HepG2 (cell line): ENCODE measurements around the gene DNAJC11. TPM values are rescaled to one million over a fixed set of nuclear protein-coding genes. Genes with fewer than 3 reads are reported as not detected.

ENCODE experiments used
- ARNTL ChIP-seq: sonication (generic); formaldehyde crosslinking; IDR thresholded peaks from 2 replicates; pipeline ENCODE4 v1.4.0; 2020; ENCODE audit warnings: mild to moderate bottlenecking, missing genetic modification reagents
- ATF1 ChIP-seq: IDR thresholded peaks from 2 replicates; pipeline ENCODE4 v1.6.1; 2016; ENCODE audit warnings: mild to moderate bottlenecking, control low read depth
- MAFG ChIP-seq: sonication (generic); formaldehyde crosslinking; IDR thresholded peaks from 2 replicates; pipeline ENCODE4 v1.5.1; 2020; ENCODE audit warnings: mild to moderate bottlenecking, missing genetic modification reagents
- MTF1 ChIP-seq: sonication (generic); formaldehyde crosslinking; IDR thresholded peaks from 2 replicates; pipeline ENCODE4 v1.5.0; 2020; ENCODE audit warnings: missing genetic modification reagents
- MYNN ChIP-seq: sonication (generic); formaldehyde crosslinking; IDR thresholded peaks from 2 replicates; pipeline ENCODE4 v1.4.0; 2020; ENCODE audit warnings: mild to moderate bottlenecking, low read depth, missing genetic modification reagents
- NFKBIZ ChIP-seq: IDR thresholded peaks from 2 replicates; pipeline ENCODE4 v1.6.1; 2018; ENCODE audit warnings: missing genetic modification reagents, missing compliant biosample characterization
- NPAS2 ChIP-seq: sonication (generic); formaldehyde crosslinking; IDR thresholded peaks from 2 replicates; pipeline ENCODE4 v1.8.0; 2022; ENCODE audit warnings: mild to moderate bottlenecking, missing genetic modification reagents, borderline replicate concordance
- RARA ChIP-seq: IDR thresholded peaks from 2 replicates; pipeline ENCODE4 v1.6.1; 2016; ENCODE audit warnings: missing genetic modification reagents, missing compliant biosample characterization
- REPIN1 ChIP-seq: sonication (generic); formaldehyde crosslinking; IDR thresholded peaks from 2 replicates; pipeline ENCODE4 v1.8.0; 2022; ENCODE audit warnings: missing genetic modification reagents, low read depth, mild to moderate bottlenecking, borderline replicate concordance
- SCMH1 ChIP-seq: sonication (generic); formaldehyde crosslinking; IDR thresholded peaks from 2 replicates; pipeline ENCODE4 v1.9.0; 2021; ENCODE audit warnings: missing genetic modification reagents, mild to moderate bottlenecking, borderline replicate concordance
- SMAD9 ChIP-seq: sonication (generic); formaldehyde crosslinking; IDR thresholded peaks from 2 replicates; pipeline ENCODE4 v1.5.1; 2020; ENCODE audit warnings: mild to moderate bottlenecking, missing genetic modification reagents
- TCF7L2 ChIP-seq: IDR thresholded peaks from 2 replicates; pipeline ENCODE4 v1.6.1; 2011; ENCODE audit warnings: mild to moderate bottlenecking, low read depth, low read length, moderate library complexity
- TRIM24 ChIP-seq: sonication (generic); formaldehyde crosslinking; IDR thresholded peaks from 2 replicates; pipeline ENCODE4 v1.8.0; 2022; ENCODE audit warnings: mild to moderate bottlenecking, missing genetic modification reagents
- U2AF2 ChIP-seq: fragments of 200-400 bp; formaldehyde crosslinking; IDR thresholded peaks from 2 replicates; pipeline ENCODE4 v1.6.1; 2017; ENCODE audit warnings: low read depth, mild to moderate bottlenecking, low read length
- ZBTB1 ChIP-seq: sonication (generic); formaldehyde crosslinking; IDR thresholded peaks from 2 replicates; pipeline ENCODE4 v1.4.0; 2020; ENCODE audit warnings: missing genetic modification reagents, borderline replicate concordance
- ZFP36L2 ChIP-seq: sonication (generic); formaldehyde crosslinking; IDR thresholded peaks from 2 replicates; pipeline ENCODE4 v1.4.0; 2020; ENCODE audit warnings: missing genetic modification reagents
- ZNF282 ChIP-seq: fragments of 450-650 bp; IDR thresholded peaks from 2 replicates; pipeline ENCODE4 v1.6.1; 2018; ENCODE audit not compliant: partially characterized antibody
- ZNF296 ChIP-seq: sonication (generic); formaldehyde crosslinking; conservative IDR thresholded peaks from 2 replicates; pipeline ENCODE4 v1.5.0; 2020; ENCODE audit warnings: mild to moderate bottlenecking, missing genetic modification reagents
- ZNF329 ChIP-seq: sonication (generic); formaldehyde crosslinking; IDR thresholded peaks from 2 replicates; pipeline ENCODE4 v1.9.0; 2021; ENCODE audit warnings: low read depth, mild to moderate bottlenecking, missing genetic modification reagents
- ZNF354B ChIP-seq: sonication (generic); formaldehyde crosslinking; IDR thresholded peaks from 2 replicates; pipeline ENCODE4 v1.8.0; 2022; ENCODE audit warnings: mild to moderate bottlenecking, missing genetic modification reagents
- ZSCAN9 ChIP-seq: IDR thresholded peaks from 2 replicates; pipeline ENCODE4 v1.6.1; 2016; ENCODE audit warnings: borderline replicate concordance
- polyA plus RNA-seq, 8 experiments: library from polyadenylated mRNA; depleted of rRNA in 3 of 8; stranded (reverse) in 7 of 8; unstranded in 1 of 8; fragments of >200 nt; fragmentation: Illumina TruSeq in 4 of 8; extraction: Trizol in 4 of 8; gene quantifications; 2 replicates each; pipeline versions ENCODE4 v1.2.1 to v1.2.3, GENCODE V29; 2011 to 2016; ENCODE audit warnings: low read depth in 4 of 8, missing spikeins in 1 of 8, mixed read lengths in 1 of 8; ENCODE audit not compliant: insufficient read depth in 1 of 8
- total RNA-seq, 5 experiments: library from RNA; depleted of rRNA; stranded (reverse); fragments of >200 nt; fragmentation: Illumina TruSeq; extraction: Trizol; gene quantifications; 2 replicates each; pipeline ENCODE4 v1.2.3, GENCODE V29; 2016; ENCODE audit warnings: low read depth in 1 of 5
- TF ChIP-seq, protein P1 (sequence below): sonication (generic); formaldehyde crosslinking; IDR thresholded peaks from 2 replicates; pipeline ENCODE4 v1.4.0; 2020; ENCODE audit warnings: missing genetic modification reagents, borderline replicate concordance
- TF ChIP-seq, protein P2 (sequence below): sonication (generic); formaldehyde crosslinking; IDR thresholded peaks from 2 replicates; pipeline ENCODE4 v1.4.0; 2020; ENCODE audit warnings: mild to moderate bottlenecking, low read depth, missing genetic modification reagents
- TF ChIP-seq, protein P3 (sequence below): sonication (generic); formaldehyde crosslinking; IDR thresholded peaks from 2 replicates; pipeline ENCODE4 v1.4.0; 2020; ENCODE audit warnings: missing genetic modification reagents

The DNAJC11 gene
- total and polyA plus RNA-seq, 2 of the 13 experiments (the other 11 are each of a cell fraction or from before 2014, with no cell fraction given) = 25.1 to 47.6 TPM

DNA sequence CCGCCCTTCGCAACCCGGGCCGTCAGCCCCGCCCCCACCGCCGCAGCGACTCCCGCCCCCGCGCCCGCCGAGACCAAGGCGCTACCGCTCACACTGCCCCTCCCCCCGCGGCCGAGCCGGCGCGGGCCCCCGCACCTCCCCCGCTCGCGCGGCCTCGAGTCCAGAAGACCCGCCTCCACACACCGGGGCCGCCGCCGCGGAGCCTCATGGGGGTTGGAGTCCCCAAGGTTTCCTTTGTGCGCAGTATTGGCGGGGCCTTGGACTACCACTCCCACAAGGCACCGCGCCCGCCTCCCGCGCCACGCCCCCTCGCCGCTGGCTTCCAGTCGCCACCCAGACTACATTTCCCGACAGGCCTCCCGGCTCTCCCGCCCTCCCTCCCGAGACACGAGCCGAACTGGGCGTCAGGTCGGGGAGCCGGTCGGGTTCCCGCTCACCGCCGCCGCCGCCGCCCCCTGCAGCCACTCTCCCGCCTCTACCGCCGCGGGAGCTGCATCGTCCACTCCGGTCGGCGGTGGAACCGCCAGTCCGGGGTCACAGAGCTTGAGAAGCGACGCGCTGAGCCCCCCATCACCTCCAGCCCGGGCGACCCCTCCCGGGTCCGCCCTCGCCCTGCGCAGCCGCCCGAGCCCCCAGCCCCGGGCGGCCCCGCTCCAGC is 88.1 kb downstream of the DNAJC11 start, which contains the start of gene PHF13 (continued):
- TF ChIP-seq, protein P1, sequence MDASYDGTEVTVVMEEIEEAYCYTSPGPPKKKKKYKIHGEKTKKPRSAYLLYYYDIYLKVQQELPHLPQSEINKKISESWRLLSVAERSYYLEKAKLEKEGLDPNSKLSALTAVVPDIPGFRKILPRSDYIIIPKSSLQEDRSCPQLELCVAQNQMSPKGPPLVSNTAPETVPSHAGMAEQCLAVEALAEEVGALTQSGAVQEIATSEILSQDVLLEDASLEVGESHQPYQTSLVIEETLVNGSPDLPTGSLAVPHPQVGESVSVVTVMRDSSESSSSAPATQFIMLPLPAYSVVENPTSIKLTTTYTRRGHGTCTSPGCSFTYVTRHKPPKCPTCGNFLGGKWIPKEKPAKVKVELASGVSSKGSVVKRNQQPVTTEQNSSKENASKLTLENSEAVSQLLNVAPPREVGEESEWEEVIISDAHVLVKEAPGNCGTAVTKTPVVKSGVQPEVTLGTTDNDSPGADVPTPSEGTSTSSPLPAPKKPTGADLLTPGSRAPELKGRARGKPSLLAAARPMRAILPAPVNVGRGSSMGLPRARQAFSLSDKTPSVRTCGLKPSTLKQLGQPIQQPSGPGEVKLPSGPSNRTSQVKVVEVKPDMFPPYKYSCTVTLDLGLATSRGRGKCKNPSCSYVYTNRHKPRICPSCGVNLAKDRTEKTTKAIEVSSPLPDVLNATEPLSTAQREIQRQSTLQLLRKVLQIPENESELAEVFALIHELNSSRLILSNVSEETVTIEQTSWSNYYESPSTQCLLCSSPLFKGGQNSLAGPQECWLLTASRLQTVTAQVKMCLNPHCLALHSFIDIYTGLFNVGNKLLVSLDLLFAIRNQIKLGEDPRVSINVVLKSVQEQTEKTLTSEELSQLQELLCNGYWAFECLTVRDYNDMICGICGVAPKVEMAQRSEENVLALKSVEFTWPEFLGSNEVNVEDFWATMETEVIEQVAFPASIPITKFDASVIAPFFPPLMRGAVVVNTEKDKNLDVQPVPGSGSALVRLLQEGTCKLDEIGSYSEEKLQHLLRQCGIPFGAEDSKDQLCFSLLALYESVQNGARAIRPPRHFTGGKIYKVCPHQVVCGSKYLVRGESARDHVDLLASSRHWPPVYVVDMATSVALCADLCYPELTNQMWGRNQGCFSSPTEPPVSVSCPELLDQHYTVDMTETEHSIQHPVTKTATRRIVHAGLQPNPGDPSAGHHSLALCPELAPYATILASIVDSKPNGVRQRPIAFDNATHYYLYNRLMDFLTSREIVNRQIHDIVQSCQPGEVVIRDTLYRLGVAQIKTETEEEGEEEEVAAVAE (CRISPR knock-in tag) = no peak
- TF ChIP-seq NPAS2 (CRISPR knock-in tag) (no peak), ZBTB1 (CRISPR knock-in tag) (no peak), NFKBIZ (peak; percentile 26; the same call in 1 of the 2 replicates), ZFP36L2 (CRISPR knock-in tag) (no peak), SMAD9 (no peak), REPIN1 (no peak), ZNF354B (no peak), MYNN (no peak), MAFG (CRISPR knock-in tag) (no peak), ATF1 (CRISPR knock-in tag) (no peak), SCMH1 (CRISPR knock-in tag) (no peak), ZSCAN9 (CRISPR knock-in tag) (no peak), ZNF296 (CRISPR knock-in tag) (no peak), ZNF329 (CRISPR knock-in tag) (no peak), TRIM24 (no peak), MTF1 (CRISPR knock-in tag) (no peak), U2AF2 (no peak), ZNF282 (no peak), ARNTL (0 out of 2 replicates have a peak, but pooled peaks have one; percentile 32), TCF7L2 (no peak), RARA (peak; percentile 34)
- TF ChIP-seq, protein P2, sequence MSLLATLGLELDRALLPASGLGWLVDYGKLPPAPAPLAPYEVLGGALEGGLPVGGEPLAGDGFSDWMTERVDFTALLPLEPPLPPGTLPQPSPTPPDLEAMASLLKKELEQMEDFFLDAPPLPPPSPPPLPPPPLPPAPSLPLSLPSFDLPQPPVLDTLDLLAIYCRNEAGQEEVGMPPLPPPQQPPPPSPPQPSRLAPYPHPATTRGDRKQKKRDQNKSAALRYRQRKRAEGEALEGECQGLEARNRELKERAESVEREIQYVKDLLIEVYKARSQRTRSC (CRISPR knock-in tag) = no peak
- TF ChIP-seq, protein P3, sequence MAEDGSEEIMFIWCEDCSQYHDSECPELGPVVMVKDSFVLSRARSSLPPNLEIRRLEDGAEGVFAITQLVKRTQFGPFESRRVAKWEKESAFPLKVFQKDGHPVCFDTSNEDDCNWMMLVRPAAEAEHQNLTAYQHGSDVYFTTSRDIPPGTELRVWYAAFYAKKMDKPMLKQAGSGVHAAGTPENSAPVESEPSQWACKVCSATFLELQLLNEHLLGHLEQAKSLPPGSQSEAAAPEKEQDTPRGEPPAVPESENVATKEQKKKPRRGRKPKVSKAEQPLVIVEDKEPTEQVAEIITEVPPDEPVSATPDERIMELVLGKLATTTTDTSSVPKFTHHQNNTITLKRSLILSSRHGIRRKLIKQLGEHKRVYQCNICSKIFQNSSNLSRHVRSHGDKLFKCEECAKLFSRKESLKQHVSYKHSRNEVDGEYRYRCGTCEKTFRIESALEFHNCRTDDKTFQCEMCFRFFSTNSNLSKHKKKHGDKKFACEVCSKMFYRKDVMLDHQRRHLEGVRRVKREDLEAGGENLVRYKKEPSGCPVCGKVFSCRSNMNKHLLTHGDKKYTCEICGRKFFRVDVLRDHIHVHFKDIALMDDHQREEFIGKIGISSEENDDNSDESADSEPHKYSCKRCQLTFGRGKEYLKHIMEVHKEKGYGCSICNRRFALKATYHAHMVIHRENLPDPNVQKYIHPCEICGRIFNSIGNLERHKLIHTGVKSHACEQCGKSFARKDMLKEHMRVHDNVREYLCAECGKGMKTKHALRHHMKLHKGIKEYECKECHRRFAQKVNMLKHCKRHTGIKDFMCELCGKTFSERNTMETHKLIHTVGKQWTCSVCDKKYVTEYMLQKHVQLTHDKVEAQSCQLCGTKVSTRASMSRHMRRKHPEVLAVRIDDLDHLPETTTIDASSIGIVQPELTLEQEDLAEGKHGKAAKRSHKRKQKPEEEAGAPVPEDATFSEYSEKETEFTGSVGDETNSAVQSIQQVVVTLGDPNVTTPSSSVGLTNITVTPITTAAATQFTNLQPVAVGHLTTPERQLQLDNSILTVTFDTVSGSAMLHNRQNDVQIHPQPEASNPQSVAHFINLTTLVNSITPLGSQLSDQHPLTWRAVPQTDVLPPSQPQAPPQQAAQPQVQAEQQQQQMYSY (CRISPR knock-in tag) = no peak
